Keratinocyte (primary cell): ENCODE results near the gene RNF123. TPM values are rescaled to one million over a fixed set of nuclear protein-coding genes. Genes with fewer than 3 reads are reported as not detected.

Source experiments
- DNase-seq: peaks from one replicate; pipeline ENCODE4 v3.0.0-alpha.2; 2011; ENCODE audit warnings: low read depth, missing footprints, low spot score
- FAIRE-seq: peaks from 2 replicates; lab custom pipeline; 2011; peaks lifted over from hg19 to GRCh38; lab: Jason Lieb, UNC
- H2AFZ ChIP-seq: 2 replicates; pipeline ENCODE4 v1.6.0; 2012; ENCODE audit warnings: low read length, control low read depth, inconsistent platforms; ENCODE audit not compliant: control insufficient read depth
- H3K27ac ChIP-seq: 2 replicates; pipeline ENCODE4 v1.5.1; 2011; ENCODE audit warnings: low read length; ENCODE audit not compliant: control insufficient read depth, insufficient read depth
- H3K27me3 ChIP-seq: 3 replicates; pipeline ENCODE4 v1.6.0; 2011; ENCODE audit warnings: low read length; ENCODE audit not compliant: control insufficient read depth, insufficient read depth; ENCODE audit errors: extremely low read depth
- H3K36me3 ChIP-seq, 2 experiments: 2 replicates in 1 of 2; 3 replicates in 1 of 2; pipeline ENCODE4 v1.5.1; 2011; ENCODE audit warnings: low read length in 2 of 2, mild to moderate bottlenecking in 1 of 2; ENCODE audit not compliant: control insufficient read depth in 2 of 2, insufficient read depth in 2 of 2; ENCODE audit errors: extremely low read depth in 1 of 2
- H3K4me1 ChIP-seq: 3 replicates; pipeline ENCODE4 v1.5.1; 2011; ENCODE audit warnings: low read length; ENCODE audit not compliant: control insufficient read depth, insufficient read depth; ENCODE audit errors: extremely low read depth
- H3K4me2 ChIP-seq: 3 replicates; pipeline ENCODE4 v1.6.0; 2011; ENCODE audit warnings: low read depth, low read length; ENCODE audit not compliant: control insufficient read depth, insufficient read depth; ENCODE audit errors: extremely low read depth
- H3K4me3 ChIP-seq, 3 experiments: fragments of 200-600 bp in 1 of 3; sonication (generic) in 1 of 3; 2 replicates in 2 of 3; 3 replicates in 1 of 3; pipeline ENCODE4 v1.5.1; 2011 to 2016; ENCODE audit warnings: low read length in 3 of 3, mild to moderate bottlenecking in 3 of 3, control low read depth in 2 of 3, inconsistent platforms in 1 of 3, low read depth in 1 of 3, mixed read lengths in 1 of 3, mixed run types in 1 of 3, moderate library complexity in 1 of 3; ENCODE audit not compliant: control insufficient read depth in 2 of 3, insufficient read depth in 2 of 3; ENCODE audit errors: extremely low read depth in 1 of 3
- H3K79me2 ChIP-seq: 2 replicates; pipeline ENCODE4 v1.6.0; 2012; ENCODE audit warnings: low read length; ENCODE audit not compliant: control insufficient read depth, insufficient read depth
- H3K9ac ChIP-seq: 3 replicates; pipeline ENCODE4 v1.6.0; 2011; ENCODE audit warnings: low read length; ENCODE audit not compliant: control insufficient read depth, insufficient read depth; ENCODE audit errors: extremely low read depth
- H3K9me1 ChIP-seq: 3 replicates; pipeline ENCODE4 v1.6.0; 2011; ENCODE audit warnings: low read length; ENCODE audit not compliant: control insufficient read depth, insufficient read depth; ENCODE audit errors: extremely low read depth
- H3K9me3 ChIP-seq: 2 replicates; pipeline ENCODE4 v1.5.1; 2012; ENCODE audit warnings: low read depth, low read length; ENCODE audit not compliant: control insufficient read depth
- H4K20me1 ChIP-seq: 3 replicates; pipeline ENCODE4 v1.6.0; 2011; ENCODE audit warnings: low read length; ENCODE audit not compliant: control insufficient read depth, insufficient read depth; ENCODE audit errors: extremely low read depth
- CTCF ChIP-seq, 3 experiments: IDR thresholded peaks in 1 of 3; conservative IDR thresholded peaks in 1 of 3; optimal IDR thresholded peaks in 1 of 3; 2 replicates in 2 of 3; 3 replicates in 1 of 3; pipeline versions ENCODE3 to v1.5.1; 2011; ENCODE audit warnings: low read length in 3 of 3, mild to moderate bottlenecking in 3 of 3, moderate library complexity in 2 of 3, control low read depth in 1 of 3, inconsistent platforms in 1 of 3; ENCODE audit not compliant: insufficient read depth in 2 of 3; ENCODE audit errors: extremely low read depth in 1 of 3
- EZH2 ChIP-seq: IDR thresholded peaks from one replicate; pipeline ENCODE4 v1.6.1; 2012; ENCODE audit warnings: inconsistent platforms, mild to moderate bottlenecking, low read length, moderate library complexity
- dilution Hi-C: fragments of 300-500 bp; cut with MboI; formaldehyde crosslinking; loops from one replicate; pipeline ENCODE4 v1.7.0; 2020; ENCODE audit warnings: low sequenced_read_pairs; ENCODE audit not compliant: extremely low pct_ligation_motif_present
- polyA plus RNA-seq, 5 experiments: library from polyadenylated mRNA; depleted of rRNA in 3 of 5; stranded (reverse) in 3 of 5; stranded (forward) in 1 of 5; unstranded in 1 of 5; fragments of >200 nt; gene quantifications; 1 replicate in 1 of 5; 2 replicates in 3 of 5; 3 replicates in 1 of 5; pipeline versions ENCODE4 v1.2.1 to v1.2.3, GENCODE V29; 2011 to 2012; ENCODE audit warnings: missing spikeins in 2 of 5, low read depth in 1 of 5, low replicate concordance in 1 of 5

Gene RNF123
- polyA plus RNA-seq, 1 donor (not counting 4 experiments of a cell fraction or from before 2014, with no cell fraction given): 18.1 TPM

GRCh38 chr3:49750056-49750455 lies 60.7 kb downstream of the RNF123 start:
- Histone ChIP-seq H3K4me2 (no peak overlapping the region), H3K4me1 (peaks cover 12% of the 10 kb centered on the region), H3K9ac (no peak overlapping the region), H3K9me3 (no peaks in the 10 kb centered on the region), H2AFZ (no peak overlapping the region), H3K4me3 (no peak overlapping the region), H3K27me3 (no peaks in the 10 kb centered on the region), H3K27ac (no peak overlapping the region), H3K79me2 (peaks cover 21% of the 10 kb centered on the region), H3K9me1 (no peaks in the 10 kb centered on the region), H3K36me3 (peaks cover 7 to 15% of the 10 kb centered on the region in 2 experiments), H4K20me1 (no peaks in the 10 kb centered on the region)
- dilution Hi-C loops: no loop called here
- no peak for TF ChIP-seq CTCF (optimal IDR thresholded peaks at IDR 0.05 in 1 of 3, IDR thresholded peaks at IDR 0.05 in 1 of 3, conservative IDR thresholded peaks at IDR 0.05 in 1 of 3; ENCODE audit: extremely low read depth in 1 of 3, insufficient read depth in 2 of 3, low read length in 3 of 3)
- TF ChIP-seq EZH2: no peak
- no peak for FAIRE-seq
- no peak for DNase-seq

GRCh38 chr3:49751501-49751900 lies 62.1 kb downstream of the RNF123 start:
- TF ChIP-seq CTCF (optimal IDR thresholded peaks at IDR 0.05 in 1 of 3, IDR thresholded peaks at IDR 0.05 in 1 of 3, conservative IDR thresholded peaks at IDR 0.05 in 1 of 3; ENCODE audit: extremely low read depth in 1 of 3, insufficient read depth in 2 of 3, low read length in 3 of 3): no peak
- TF ChIP-seq EZH2: no peak
- H3K79me2 ChIP-seq: peaks cover 22% of the 10 kb centered on the region
- no peaks in the 10 kb centered on the region for H3K9me1 ChIP-seq
- peaks cover 4 to 15% of the 10 kb centered on the region in 2 experiments for H3K36me3 ChIP-seq
- dilution Hi-C loops: no loop called here
- no peak overlapping the region for H3K4me2 ChIP-seq
- no peak overlapping the region for H3K27ac ChIP-seq
- DNase-seq (no peak), FAIRE-seq (no peak)
- H3K4me1 ChIP-seq: peaks cover 7% of the 10 kb centered on the region
- H2AFZ ChIP-seq: no peak overlapping the region
- H4K20me1 ChIP-seq: no peaks in the 10 kb centered on the region
- H3K4me3 ChIP-seq: no peak overlapping the region
- no peak overlapping the region for H3K9ac ChIP-seq
- H3K27me3 ChIP-seq: no peaks in the 10 kb centered on the region
- no peaks in the 10 kb centered on the region for H3K9me3 ChIP-seq
